Tongue (tissue), 2 donors: ENCODE data around the gene INO80E. TPM values are rescaled to one million over a fixed set of nuclear protein-coding genes. Genes with fewer than 3 reads are reported as not detected.
"Not testable (repeated sequence)": the region's sequence is repeated elsewhere in the genome, so short reads cannot be mapped to it uniquely, and the experiment has no call there.

ENCODE experiments used
- DNase-seq: peaks from one replicate; pipeline ENCODE4 v3.0.0-alpha.2; 2015
- total RNA-seq: library from RNA; depleted of rRNA; stranded (reverse); fragments of >200 nt; gene quantifications from one replicate; pipeline ENCODE4 v1.2.3, GENCODE V29; 2014

The INO80E gene
- total RNA-seq, 1 donor from 2014 or later, result 38.1 TPM

DNA sequence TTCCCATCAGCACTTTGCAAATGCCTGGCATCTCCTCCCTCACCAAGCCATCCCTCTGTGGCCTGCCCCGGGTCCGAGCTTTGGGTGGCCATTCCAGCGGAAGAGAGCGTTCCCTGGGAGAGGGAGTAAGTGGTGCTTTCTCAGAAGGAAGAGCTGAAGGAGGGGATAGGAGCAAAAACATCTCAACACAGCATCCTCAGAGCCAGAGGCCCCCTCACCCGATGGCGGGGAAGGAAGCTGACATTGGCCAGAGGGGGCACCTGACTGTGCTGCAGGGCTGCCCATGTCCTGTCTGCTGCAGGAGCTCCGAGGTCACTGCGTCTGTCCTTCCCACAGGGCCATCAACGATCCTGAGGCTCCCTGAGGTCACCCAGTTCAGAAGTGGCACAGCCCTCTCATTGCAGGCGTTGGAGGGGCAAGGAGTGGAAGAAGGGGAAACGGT is 35.5 kb downstream of the INO80E start:
- DNase-seq, result no peak

DNA sequence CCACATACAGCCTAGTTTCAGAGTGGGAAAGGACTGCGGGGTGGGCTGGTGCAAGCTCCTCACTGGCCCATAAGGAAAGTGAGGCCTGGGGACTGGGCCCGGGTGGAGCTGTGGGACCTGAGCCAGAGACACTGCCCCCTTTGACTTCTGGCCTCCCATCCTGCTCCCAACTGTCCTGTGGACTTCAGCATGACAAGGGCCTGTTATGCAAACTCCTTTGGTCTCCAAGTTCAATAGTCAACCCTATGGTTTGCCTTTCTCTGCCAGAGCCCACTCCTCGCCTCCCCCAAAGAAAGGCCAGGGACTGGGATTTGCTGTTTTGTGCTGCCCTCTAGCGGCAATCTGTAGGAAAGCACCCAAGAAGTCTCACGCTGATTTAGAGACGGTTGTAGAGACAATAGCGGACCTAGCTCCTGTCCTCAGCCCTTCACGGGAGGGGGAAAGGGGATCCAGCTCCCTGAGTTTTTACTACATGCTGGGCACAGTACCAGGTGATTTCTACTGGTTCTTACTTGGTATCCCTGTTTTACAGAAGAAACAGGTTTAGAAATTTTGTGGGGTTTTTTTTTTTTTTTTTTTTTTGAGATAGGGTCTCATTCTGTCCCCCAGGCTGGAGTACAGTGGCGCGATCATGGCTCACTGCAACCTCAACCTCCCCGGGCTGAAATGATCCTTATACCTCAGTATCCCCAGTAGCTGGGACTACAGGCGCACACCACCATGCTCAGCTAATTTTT is 36.2 kb downstream of the INO80E start:
- DNase-seq, result peak; percentile 77

DNA sequence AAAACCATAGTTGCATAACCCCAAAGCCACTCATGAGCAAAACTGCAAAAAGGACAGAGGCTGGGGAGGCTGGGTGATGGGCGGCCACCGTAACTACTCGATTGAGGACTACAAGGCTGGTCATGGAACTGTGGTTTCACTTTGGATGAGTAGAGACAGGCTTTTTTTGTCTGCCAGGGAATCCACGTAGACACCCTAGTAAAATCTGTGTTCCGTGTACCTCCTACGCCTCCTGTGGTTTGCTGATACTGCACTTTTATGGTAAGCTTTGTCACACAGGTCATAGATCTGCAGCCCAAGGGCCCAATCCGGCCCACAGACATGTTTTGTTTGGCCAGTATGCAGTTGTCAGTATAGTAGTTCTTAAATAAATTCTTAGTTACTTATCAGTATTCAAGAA is 37.2 kb downstream of the INO80E start:
- no peak for DNase-seq

DNA sequence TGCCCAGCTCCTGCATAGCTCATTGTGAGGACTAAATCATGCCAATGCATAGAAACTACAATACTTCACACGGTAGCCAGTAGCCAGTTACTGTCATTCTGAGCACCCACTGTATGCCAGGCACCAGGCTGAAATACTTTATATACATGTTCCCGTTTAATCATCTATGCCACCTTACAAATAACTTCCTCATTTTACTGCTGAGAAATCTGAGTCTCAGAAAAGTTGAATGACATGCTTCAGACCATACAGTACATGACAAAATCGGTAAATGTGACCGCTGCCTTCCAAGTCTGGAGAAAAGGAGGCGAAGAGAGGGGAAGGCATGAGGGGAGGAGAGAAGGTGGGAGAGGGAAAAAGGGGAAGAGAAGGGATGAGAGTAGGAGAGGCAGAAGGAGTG is 44.2 kb downstream of the INO80E start:
- no peak for DNase-seq

DNA sequence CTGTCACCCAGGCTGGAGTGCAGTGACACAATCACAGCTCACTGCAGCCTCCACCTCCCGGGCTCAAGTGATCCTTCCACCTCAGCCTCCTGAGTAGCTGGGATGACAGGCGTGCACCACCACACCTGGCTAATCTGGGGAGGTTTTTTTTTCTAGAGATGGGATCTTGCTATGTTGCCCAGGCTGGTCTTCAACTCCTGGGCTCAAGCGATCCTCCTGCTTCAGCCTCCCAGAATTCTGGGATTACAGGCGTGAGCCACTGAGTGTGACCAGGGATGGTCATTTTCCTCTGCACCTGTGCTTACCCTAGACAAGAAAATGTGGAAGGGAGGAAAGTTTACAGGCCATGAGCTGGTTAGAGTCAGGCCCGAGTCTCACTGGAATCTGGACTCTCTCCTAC is 44.6 kb downstream of the INO80E start:
- not testable (repeated sequence) for DNase-seq

DNA sequence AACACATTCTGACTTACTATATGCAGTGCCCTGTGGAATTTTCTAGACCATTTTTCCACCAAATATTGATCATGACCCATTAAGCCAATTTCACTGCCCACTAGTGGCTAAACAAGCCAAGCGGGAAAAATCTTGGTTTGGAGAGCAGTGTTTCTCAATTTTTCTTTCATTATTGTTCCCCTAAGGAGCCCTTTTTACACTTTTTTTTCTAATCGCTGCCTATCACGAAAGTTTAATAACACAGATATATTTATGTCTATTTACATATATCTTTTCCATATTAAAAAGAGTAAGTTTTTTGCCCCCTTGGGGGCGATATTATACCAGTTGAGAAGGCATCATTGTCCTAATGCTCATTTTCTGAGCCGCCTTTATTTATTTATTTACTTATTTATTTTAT is 45.8 kb downstream of the INO80E start:
- peak; percentile 72 for DNase-seq

DNA sequence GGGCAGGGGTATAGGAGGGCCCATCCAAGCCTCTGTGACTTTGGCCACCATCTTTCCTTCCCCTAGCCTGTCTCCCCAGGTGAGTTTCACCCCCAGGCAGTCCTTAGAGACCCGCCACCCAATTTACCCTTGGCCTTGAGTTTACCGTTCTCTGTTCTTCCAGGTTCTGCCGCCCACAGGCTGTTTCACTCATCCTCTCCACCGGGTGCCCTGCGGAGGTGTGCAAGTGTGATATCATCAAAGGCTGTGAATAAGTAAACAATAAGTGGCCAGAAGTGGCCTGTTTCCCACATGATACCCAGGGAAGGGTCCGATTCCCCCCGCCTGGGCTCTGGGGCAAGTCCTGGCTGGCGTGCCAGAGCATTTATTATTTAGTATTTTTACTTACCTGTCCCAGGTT is 50.1 kb downstream of the INO80E start:
- no peak for DNase-seq

DNA sequence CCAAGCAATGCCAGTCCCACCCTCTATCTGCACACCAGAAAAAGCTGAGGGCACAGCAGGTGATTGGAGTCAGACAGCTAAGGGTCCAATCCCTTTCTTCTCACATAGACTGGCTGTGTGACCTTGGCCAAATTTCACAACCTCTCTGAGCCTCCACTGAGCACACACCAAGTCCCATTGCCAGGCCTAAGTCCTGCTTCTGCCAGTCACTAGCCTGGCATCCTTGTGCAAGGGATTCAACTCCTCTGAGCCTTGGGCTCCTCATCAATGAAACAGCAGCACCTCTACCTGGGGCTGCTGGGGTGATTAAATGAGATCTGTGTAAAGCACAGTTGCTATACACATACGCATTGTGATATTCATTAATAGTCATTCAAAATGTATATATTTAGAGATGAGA is 50.5 kb downstream of the INO80E start:
- no peak for DNase-seq

DNA sequence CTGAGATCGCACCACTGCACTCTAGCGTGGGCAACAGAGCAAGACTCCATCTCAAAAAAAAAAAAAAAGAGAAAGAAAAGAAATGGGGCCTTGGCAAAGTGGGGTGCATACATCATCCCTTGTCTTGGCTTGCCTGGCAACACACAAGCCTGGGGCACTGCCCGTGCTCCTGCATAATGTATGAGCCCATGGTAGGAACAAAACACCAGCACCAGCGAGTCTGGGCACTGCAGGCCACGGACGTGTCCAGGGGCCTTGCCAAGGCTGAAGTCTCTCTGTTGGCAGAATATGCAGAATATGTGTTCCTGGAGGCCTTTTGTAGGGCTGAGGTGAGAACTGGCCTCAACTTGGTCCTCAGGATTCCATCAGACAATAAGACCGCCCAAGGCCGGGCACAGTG is 53.8 kb downstream of the INO80E start:
- DNase-seq, result no peak

DNA sequence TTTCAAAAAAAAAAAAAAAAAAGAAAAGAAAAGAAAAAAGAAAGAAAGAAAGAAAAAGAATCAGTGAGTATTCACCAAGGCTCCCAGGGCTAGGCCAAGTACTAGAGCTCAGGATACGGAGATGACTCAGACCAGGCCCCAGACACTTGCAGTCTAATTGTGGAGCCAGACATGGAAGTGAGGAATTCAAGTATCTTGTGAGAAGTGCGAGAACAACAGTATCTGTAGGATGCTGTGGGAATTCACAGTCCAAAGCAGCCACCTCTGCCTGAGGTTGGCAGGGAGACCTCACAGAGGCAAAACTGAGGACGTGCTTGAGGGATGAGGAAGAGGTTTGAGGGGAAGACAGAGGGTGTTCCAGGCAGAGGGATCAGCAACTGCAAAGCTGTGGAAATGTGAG is 55.5 kb downstream of the INO80E start:
- no peak for DNase-seq

DNA sequence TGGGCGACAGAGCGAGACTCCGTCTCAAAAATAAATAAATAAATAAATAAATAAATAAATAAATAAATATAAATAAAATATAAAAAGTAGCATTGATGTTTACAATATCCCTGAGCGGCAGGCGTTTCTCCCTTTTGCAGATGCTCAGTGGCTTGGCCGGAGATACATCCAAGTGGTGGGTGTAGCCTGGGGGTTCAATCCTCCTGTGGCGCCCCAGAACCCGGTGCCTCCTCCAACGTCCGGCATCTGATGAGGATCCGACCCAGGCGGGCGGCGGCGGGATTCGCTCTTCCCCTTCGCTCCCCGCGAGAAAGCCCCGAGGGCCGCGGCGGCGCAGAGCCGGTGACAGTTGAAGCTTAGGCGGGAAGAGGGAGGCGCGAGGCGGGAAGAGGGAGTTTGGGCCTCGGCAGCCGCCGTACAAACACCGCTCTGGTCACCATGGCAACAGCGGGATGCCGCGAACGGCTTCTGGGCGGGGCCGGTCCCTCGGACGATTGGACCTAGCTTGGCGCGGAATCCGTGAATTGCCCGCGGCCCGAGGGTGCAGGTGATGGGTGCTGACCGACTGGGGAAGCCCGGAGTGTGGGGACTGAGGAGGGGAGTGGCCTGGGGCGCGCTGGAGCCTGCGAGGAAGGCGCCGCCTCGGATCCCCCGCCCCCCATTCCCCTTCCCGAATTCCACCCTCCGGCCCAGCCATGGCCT is 56.8 kb downstream of the INO80E start:
- peak; percentile 95 for DNase-seq

DNA sequence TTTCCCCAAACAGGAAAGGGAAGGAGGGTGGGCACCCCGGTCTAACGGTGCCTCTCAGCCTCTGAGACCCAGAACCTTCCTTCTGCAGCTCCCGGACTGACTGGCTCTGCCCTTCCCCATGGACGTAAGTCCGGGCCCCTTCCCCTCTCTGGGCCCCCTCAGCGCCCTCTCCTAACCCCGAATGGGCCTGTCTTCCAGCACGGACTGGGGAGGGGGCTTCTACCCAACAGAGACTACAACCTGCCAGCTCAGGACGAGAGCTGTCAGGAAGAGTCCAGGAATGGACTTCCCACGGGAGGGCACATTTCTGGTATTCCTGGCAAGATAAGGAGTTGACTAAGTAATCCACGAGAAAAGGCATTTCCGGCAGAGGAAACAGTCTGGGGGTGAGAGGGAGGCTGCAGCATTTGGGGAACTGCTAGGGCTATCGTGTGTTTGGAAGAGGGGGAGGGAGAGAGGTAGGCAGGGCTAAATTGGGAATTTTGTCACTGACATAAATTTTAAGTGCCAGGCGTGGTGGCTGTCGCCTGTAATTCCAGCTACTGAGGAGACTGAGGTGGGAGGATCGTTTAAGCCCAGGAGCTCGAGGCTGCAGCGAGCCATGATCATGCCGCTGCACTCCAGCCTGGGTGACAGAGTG is 57.5 kb downstream of the INO80E start:
- DNase-seq, result peak; percentile 24

DNA sequence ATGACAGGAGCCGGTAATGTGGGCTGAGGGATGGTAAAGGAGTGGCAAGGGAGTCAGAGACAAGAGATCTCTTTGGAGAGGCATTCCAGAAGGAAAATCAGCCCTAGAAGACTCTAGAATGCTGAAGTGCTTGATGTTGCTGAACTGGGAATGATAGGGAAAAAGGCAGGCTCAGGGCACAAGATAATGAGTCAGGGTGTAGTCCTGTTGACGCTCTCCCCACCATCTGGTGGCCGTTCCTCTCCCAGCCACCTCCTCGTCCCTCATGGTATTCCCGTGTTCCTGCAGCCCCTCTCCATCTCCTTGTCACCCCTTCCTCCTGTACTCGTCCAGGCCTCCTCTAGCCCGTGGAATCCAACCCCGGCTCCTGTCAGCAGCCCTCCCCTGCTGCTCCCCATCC is 58.4 kb downstream of the INO80E start:
- no peak for DNase-seq

DNA sequence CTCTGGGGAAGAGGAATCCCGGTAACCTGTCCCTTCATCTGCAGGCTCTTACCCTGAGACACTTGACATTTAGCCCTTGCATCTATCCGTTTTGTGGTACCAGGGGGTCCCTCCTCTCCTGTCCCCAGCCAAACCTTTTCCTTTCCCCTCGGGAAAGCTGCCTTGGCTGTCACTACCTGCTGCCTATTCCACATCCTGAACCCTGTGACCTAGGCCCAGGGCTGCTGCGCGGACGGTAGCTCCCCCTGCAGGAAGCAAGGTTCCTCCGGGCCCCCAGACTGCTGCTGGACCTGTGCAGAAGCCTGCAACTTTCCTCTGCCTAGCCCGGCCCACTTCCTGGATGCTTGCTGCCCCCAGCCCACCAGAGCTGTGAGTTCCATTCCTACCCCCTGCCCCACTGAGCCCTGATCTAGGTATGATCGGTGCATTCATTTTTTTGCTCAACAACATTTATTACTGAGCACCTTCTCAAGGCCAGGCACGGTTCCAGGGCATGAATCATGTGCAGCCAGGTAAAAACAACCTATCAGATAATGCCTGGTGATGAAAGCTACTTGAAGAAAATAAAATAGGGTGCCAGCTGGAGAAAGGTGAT is 59.0 kb downstream of the INO80E start:
- no peak for DNase-seq

Other genes starting within 250 kb of the INO80E start
- not detected for gene ZG16, start 218.0 kb upstream of the INO80E start, total RNA-seq
- gene KIF22, start 205.5 kb upstream of the INO80E start, total RNA-seq, result 43.0 TPM
- gene MAZ, start 189.7 kb upstream of the INO80E start, total RNA-seq, result 109 TPM
- gene PRRT2, start 184.0 kb upstream of the INO80E start, total RNA-seq, result 3.0 TPM
- 25.5 TPM for gene PAGR1, start 180.1 kb upstream of the INO80E start, total RNA-seq
- 54.0 TPM for gene MVP, start 175.8 kb upstream of the INO80E start, total RNA-seq
- gene CDIPT, start 133.0 kb upstream of the INO80E start, total RNA-seq, result 47.5 TPM
- gene SEZ6L2, start 96.7 kb upstream of the INO80E start, total RNA-seq, result 4.7 TPM
- gene ASPHD1, start 95.8 kb upstream of the INO80E start, total RNA-seq, result 1.6 TPM
- 8.7 TPM for gene KCTD13, start 70.0 kb upstream of the INO80E start, total RNA-seq
- gene TMEM219, start 34.2 kb upstream of the INO80E start, total RNA-seq, result 28.2 TPM
- gene TAOK2, start 22.4 kb upstream of the INO80E start, total RNA-seq, result 37.7 TPM
- gene HIRIP3, start 624 bp upstream of the INO80E start, total RNA-seq, result 13.1 TPM
- 1.0 TPM for gene DOC2A, start 14.8 kb downstream of the INO80E start, total RNA-seq
- gene C16orf92, start 27.0 kb downstream of the INO80E start, total RNA-seq, result not detected
- 0.82 TPM for gene TLCD3B, start 35.0 kb downstream of the INO80E start, total RNA-seq
- gene ALDOA, start 69.5 kb downstream of the INO80E start, total RNA-seq, result 1,849 TPM
- 72.4 TPM for gene PPP4C, start 79.8 kb downstream of the INO80E start, total RNA-seq
- gene TBX6, start 95.7 kb downstream of the INO80E start, total RNA-seq, result 1.4 TPM
- gene YPEL3, start 100.0 kb downstream of the INO80E start, total RNA-seq, result 10.4 TPM
- gene GDPD3, start 117.3 kb downstream of the INO80E start, total RNA-seq, result 3.3 TPM
- gene MAPK3, start 127.0 kb downstream of the INO80E start, total RNA-seq, result 18.0 TPM
- 14.8 TPM for gene CORO1A, start 187.4 kb downstream of the INO80E start, total RNA-seq
- 40.7 TPM for gene BOLA2B, start 197.4 kb downstream of the INO80E start, total RNA-seq
- gene SLX1A, start 197.6 kb downstream of the INO80E start, total RNA-seq, result 13.7 TPM
- gene SULT1A3, start 203.0 kb downstream of the INO80E start, total RNA-seq, result 5.8 TPM